IMR-90 (cell line): ENCODE measurements around the gene ARHGAP18. TPM values are rescaled to one million over a fixed set of nuclear protein-coding genes. Genes with fewer than 3 reads are reported as not detected.

Source experiments
- ATAC-seq: fragments of 200-7000 bp; cut with Tn5 transposase; 2 replicates; pipeline ENCODE4 v1.9.1; 2020; ENCODE audit warnings: low read depth, mild to moderate bottlenecking, moderate library complexity
- BruUV-seq: library from RNA; stranded (reverse); fragments of 400-500 nt; replicated peaks from 2 replicates; lab custom pipeline; 2021; lab: Mats Ljungman, UMichigan
- CTCF ChIA-PET: fragments of 300-600 bp; formaldehyde crosslinking; extraction: SDS; loops from one replicate; lab custom pipeline; 2021; ENCODE audit warnings: antibody characterized with exemption; lab: Yijun Ruan, JAX
- POLR2A ChIA-PET: fragments of 300-600 bp; sonication (Branson Sonifier 250); formaldehyde crosslinking; loops from one replicate; lab custom pipeline; 2022; ENCODE audit warnings: antibody characterized with exemption; ENCODE audit not compliant: unreplicated experiment; lab: Charles Lee
- DNase-seq: peaks from one replicate; pipeline ENCODE4 v3.0.0; 2013
- H2AFZ ChIP-seq: replicated peaks from 2 replicates; pipeline ENCODE3; 2013; ENCODE audit warnings: low read length, mild to moderate bottlenecking; ENCODE audit not compliant: poor library complexity
- H2AK5ac ChIP-seq: 2 replicates; pipeline ENCODE4 v1.6.1; 2013; ENCODE audit warnings: low read depth, low read length, inconsistent platforms
- H2AK9ac ChIP-seq: replicated peaks from 2 replicates; pipeline ENCODE3; 2013; ENCODE audit warnings: mild to moderate bottlenecking, low read depth, low read length, moderate library complexity; ENCODE audit not compliant: poor library complexity
- H2BK120ac ChIP-seq: 2 replicates; pipeline ENCODE4 v1.6.1; 2013; ENCODE audit warnings: low read depth, low read length, inconsistent platforms
- H2BK15ac ChIP-seq: 3 replicates; pipeline ENCODE4 v1.6.1; 2013; ENCODE audit warnings: low read depth, low read length, inconsistent platforms
- H2BK20ac ChIP-seq: 2 replicates; pipeline ENCODE4 v1.6.1; 2013; ENCODE audit warnings: low read depth, mild to moderate bottlenecking, inconsistent platforms, low read length, moderate library complexity
- H2BK5ac ChIP-seq: 2 replicates; pipeline ENCODE4 v1.6.1; 2013; ENCODE audit warnings: mild to moderate bottlenecking, low read depth, low read length, inconsistent platforms; ENCODE audit not compliant: poor library complexity, severe bottlenecking
- H3K14ac ChIP-seq: replicated peaks from 2 replicates; pipeline ENCODE4 v1.6.1; 2013; ENCODE audit warnings: low read depth, low read length, inconsistent platforms
- H3K18ac ChIP-seq: 2 replicates; pipeline ENCODE4 v1.6.1; 2013; ENCODE audit warnings: low read depth, low read length, control low read depth
- H3K23ac ChIP-seq: 2 replicates; pipeline ENCODE4 v1.6.1; 2013; ENCODE audit warnings: low read depth, low read length, inconsistent platforms
- H3K27ac ChIP-seq: 2 replicates; pipeline ENCODE4 v1.5.1; 2013; ENCODE audit warnings: mild to moderate bottlenecking, control low read depth, low read length; ENCODE audit not compliant: insufficient read depth
- H3K27me3 ChIP-seq: 2 replicates; pipeline ENCODE4 v1.6.1; 2013; ENCODE audit warnings: low read length; ENCODE audit not compliant: control insufficient read depth, insufficient read depth
- H3K36me3 ChIP-seq: 2 replicates; pipeline ENCODE4 v1.6.1; 2013; ENCODE audit warnings: low read length, mixed read lengths; ENCODE audit not compliant: control insufficient read depth, insufficient read depth
- H3K4ac ChIP-seq: 2 replicates; pipeline ENCODE4 v1.6.1; 2013; ENCODE audit warnings: low read depth, low read length, inconsistent platforms
- H3K4me1 ChIP-seq: 2 replicates; pipeline ENCODE4 v1.6.1; 2013; ENCODE audit warnings: low read length, mixed read lengths; ENCODE audit not compliant: control insufficient read depth, insufficient read depth
- H3K4me2 ChIP-seq: 2 replicates; pipeline ENCODE4 v1.6.1; 2013; ENCODE audit warnings: low read depth, mild to moderate bottlenecking, control low read depth, low read length, moderate library complexity
- H3K4me3 ChIP-seq: 2 replicates; pipeline ENCODE4 v1.5.1; 2013; ENCODE audit warnings: low read depth, mild to moderate bottlenecking, control low read depth, low read length, moderate library complexity; ENCODE audit not compliant: insufficient read depth
- H3K56ac ChIP-seq: 2 replicates; pipeline ENCODE4 v1.6.1; 2013; ENCODE audit warnings: low read length, inconsistent platforms; ENCODE audit not compliant: insufficient read depth; ENCODE audit errors: extremely low read depth
- H3K79me1 ChIP-seq, 2 experiments: 2 replicates each; pipeline ENCODE4 v1.6.1; 2013; ENCODE audit warnings: low read length in 2 of 2, inconsistent platforms in 1 of 2, low read depth in 1 of 2
- H3K9ac ChIP-seq: 2 replicates; pipeline ENCODE4 v1.6.1; 2013; ENCODE audit warnings: low read depth, low read length, control low read depth
- H3K9me1 ChIP-seq: 2 replicates; pipeline ENCODE4 v1.6.1; 2013; ENCODE audit warnings: low read length, inconsistent platforms; ENCODE audit not compliant: insufficient read depth
- H3K9me3 ChIP-seq: 2 replicates; pipeline ENCODE4 v1.6.1; 2013; ENCODE audit warnings: low read length; ENCODE audit not compliant: control insufficient read depth, insufficient read depth
- H4K20me1 ChIP-seq: 2 replicates; pipeline ENCODE4 v1.6.1; 2013; ENCODE audit warnings: low read length, inconsistent platforms; ENCODE audit not compliant: insufficient read depth
- H4K5ac ChIP-seq: 2 replicates; pipeline ENCODE4 v1.6.1; 2013; ENCODE audit warnings: mild to moderate bottlenecking, low read depth, low read length, control low read depth
- H4K8ac ChIP-seq, 2 experiments: 2 replicates each; pipeline ENCODE4 v1.6.1; 2013; ENCODE audit warnings: low read depth in 2 of 2, low read length in 2 of 2, control low read depth in 1 of 2, inconsistent platforms in 1 of 2
- H4K91ac ChIP-seq: 2 replicates; pipeline ENCODE4 v1.6.1; 2013; ENCODE audit warnings: low read depth, low read length, inconsistent platforms; ENCODE audit not compliant: insufficient read depth
- BHLHE40 ChIP-seq: fragments of 150-350 bp; IDR thresholded peaks from 2 replicates; pipeline ENCODE4 v1.6.1; 2016; ENCODE audit warnings: mild to moderate bottlenecking, low read depth, low read length
- CEBPB ChIP-seq: IDR thresholded peaks from 2 replicates; pipeline ENCODE4 v1.6.1; 2012; ENCODE audit warnings: low read depth, low read length, improper control_type of control experiment
- CHD1 ChIP-seq: IDR thresholded peaks from 2 replicates; pipeline ENCODE4 v1.6.1; 2012; ENCODE audit warnings: low read depth, low read length, improper control_type of control experiment
- FOS ChIP-seq: fragments of 150-350 bp; IDR thresholded peaks from 2 replicates; pipeline ENCODE4 v1.6.1; 2016; ENCODE audit warnings: low read depth, low read length
- MAFK ChIP-seq: IDR thresholded peaks from 2 replicates; pipeline ENCODE4 v1.6.1; 2012; ENCODE audit warnings: low read depth, low read length, improper control_type of control experiment
- MAZ ChIP-seq: IDR thresholded peaks from 2 replicates; pipeline ENCODE4 v1.6.1; 2012; ENCODE audit warnings: low read depth, mild to moderate bottlenecking, low read length, improper control_type of control experiment, moderate library complexity, borderline replicate concordance
- MXI1 ChIP-seq: IDR thresholded peaks from 2 replicates; pipeline ENCODE4 v1.6.1; 2012; ENCODE audit warnings: low read depth, mild to moderate bottlenecking, low read length, moderate library complexity, borderline replicate concordance
- NFE2L2 ChIP-seq: fragments of 150-350 bp; IDR thresholded peaks from 2 replicates; pipeline ENCODE4 v1.6.1; 2016; ENCODE audit warnings: low read depth, mild to moderate bottlenecking, low read length
- POLR2A ChIP-seq: IDR thresholded peaks from 2 replicates; pipeline ENCODE4 v1.6.1; 2012; ENCODE audit warnings: mild to moderate bottlenecking, low read depth, low read length
- RAD21 ChIP-seq: IDR thresholded peaks from 2 replicates; pipeline ENCODE4 v1.6.1; 2012; ENCODE audit warnings: low read length, improper control_type of control experiment
- RCOR1 ChIP-seq: IDR thresholded peaks from 2 replicates; pipeline ENCODE4 v1.6.1; 2012; ENCODE audit warnings: mild to moderate bottlenecking, low read length, improper control_type of control experiment; ENCODE audit not compliant: insufficient replicate concordance
- RFX5 ChIP-seq: IDR thresholded peaks from 2 replicates; pipeline ENCODE4 v1.8.0; 2012; ENCODE audit warnings: low read depth, mild to moderate bottlenecking, low read length, moderate library complexity
- SMC3 ChIP-seq: fragments of 150-350 bp; IDR thresholded peaks from 2 replicates; pipeline ENCODE4 v1.6.1; 2016; ENCODE audit warnings: low read depth, mild to moderate bottlenecking, antibody characterized with exemption, low read length, moderate library complexity
- dilution Hi-C: fragments of 300-500 bp; cut with HindIII; formaldehyde crosslinking; loops from one replicate; pipeline ENCODE4 v1.14.3; 2018; ENCODE audit warnings: low sequenced_read_pairs; ENCODE audit not compliant: unreplicated experiment
- in situ Hi-C: fragments of 300-500 bp; cut with MboI; formaldehyde crosslinking; loops from 3 replicates; pipeline ENCODE4 v1.14.3; 2019; ENCODE audit warnings: low sequenced_read_pairs, inconsistent platforms, mixed read lengths
- intact Hi-C: fragments of 100-400 bp; cut with micrococcal nuclease; formaldehyde crosslinking; loops from 2 replicates; pipeline ENCODE4 v1.10.0; 2022
- polyA plus RNA-seq, 3 experiments: library from polyadenylated mRNA; depleted of rRNA; stranded (reverse); fragments of >200 nt; gene quantifications; 2 replicates each; pipeline ENCODE4 v1.2.3, GENCODE V29; 2012; ENCODE audit warnings: low replicate concordance in 1 of 3
- total RNA-seq: library from RNA; depleted of rRNA; stranded (reverse); fragments of >200 nt; gene quantifications from 2 replicates; pipeline ENCODE4 v1.2.3, GENCODE V29; 2012
- TF ChIP-seq, protein P1 (sequence below): conservative IDR thresholded peaks from 2 replicates; pipeline ENCODE4 v1.5.1; 2012; ENCODE audit warnings: mild to moderate bottlenecking, low read depth, low read length, improper control_type of control experiment
- TF ChIP-seq, protein P2 (sequence below): fragments of 150-350 bp; IDR thresholded peaks from 2 replicates; pipeline ENCODE4 v1.6.1; 2016; ENCODE audit warnings: low read depth, mild to moderate bottlenecking, low read length, moderate library complexity, borderline replicate concordance
- TF ChIP-seq, protein P3 (sequence below): fragments of 150-350 bp; IDR thresholded peaks from 2 replicates; pipeline ENCODE4 v1.6.1; 2017; ENCODE audit warnings: mild to moderate bottlenecking, antibody characterized with exemption, low read length, low read depth

The ARHGAP18 gene
- total and polyA plus RNA-seq, 2 of the 4 experiments (the other 2 are of a cell fraction), result 6.2 to 17.0 TPM

DNA sequence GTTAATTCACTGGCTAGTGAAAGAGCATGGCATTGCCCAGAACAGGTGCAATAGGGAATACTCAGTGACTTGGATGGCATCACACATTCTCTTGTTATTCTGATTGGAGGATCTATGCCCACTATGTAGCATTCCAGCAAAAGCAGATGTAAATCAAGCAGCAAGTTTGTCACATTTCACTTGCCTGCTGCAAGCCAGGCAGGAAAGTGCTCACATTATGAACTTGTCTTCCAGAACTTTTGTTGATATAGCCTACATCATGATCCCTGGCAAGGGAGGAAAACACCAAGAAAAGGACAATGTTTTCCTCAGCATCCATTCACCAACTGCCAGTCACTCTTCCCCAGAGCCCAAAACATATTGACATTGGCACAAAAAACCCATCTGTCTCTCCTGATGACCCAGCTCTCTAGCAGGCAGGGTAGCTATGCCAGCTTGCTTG is 77.8 kb downstream of the ARHGAP18 start:
- no peak for TF ChIP-seq SMC3
- no peak for TF ChIP-seq BHLHE40
- no peak for TF ChIP-seq RCOR1
- TF ChIP-seq POLR2A, result no peak
- no peak for TF ChIP-seq FOS
- no peak for TF ChIP-seq CEBPB
- TF ChIP-seq MAFK, result no peak
- TF ChIP-seq CHD1, result no peak
- no peak for TF ChIP-seq NFE2L2
- no peak for TF ChIP-seq MXI1
- TF ChIP-seq, protein P1, sequence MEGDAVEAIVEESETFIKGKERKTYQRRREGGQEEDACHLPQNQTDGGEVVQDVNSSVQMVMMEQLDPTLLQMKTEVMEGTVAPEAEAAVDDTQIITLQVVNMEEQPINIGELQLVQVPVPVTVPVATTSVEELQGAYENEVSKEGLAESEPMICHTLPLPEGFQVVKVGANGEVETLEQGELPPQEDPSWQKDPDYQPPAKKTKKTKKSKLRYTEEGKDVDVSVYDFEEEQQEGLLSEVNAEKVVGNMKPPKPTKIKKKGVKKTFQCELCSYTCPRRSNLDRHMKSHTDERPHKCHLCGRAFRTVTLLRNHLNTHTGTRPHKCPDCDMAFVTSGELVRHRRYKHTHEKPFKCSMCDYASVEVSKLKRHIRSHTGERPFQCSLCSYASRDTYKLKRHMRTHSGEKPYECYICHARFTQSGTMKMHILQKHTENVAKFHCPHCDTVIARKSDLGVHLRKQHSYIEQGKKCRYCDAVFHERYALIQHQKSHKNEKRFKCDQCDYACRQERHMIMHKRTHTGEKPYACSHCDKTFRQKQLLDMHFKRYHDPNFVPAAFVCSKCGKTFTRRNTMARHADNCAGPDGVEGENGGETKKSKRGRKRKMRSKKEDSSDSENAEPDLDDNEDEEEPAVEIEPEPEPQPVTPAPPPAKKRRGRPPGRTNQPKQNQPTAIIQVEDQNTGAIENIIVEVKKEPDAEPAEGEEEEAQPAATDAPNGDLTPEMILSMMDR, result no peak
- TF ChIP-seq RFX5, result no peak
- TF ChIP-seq, protein P2, sequence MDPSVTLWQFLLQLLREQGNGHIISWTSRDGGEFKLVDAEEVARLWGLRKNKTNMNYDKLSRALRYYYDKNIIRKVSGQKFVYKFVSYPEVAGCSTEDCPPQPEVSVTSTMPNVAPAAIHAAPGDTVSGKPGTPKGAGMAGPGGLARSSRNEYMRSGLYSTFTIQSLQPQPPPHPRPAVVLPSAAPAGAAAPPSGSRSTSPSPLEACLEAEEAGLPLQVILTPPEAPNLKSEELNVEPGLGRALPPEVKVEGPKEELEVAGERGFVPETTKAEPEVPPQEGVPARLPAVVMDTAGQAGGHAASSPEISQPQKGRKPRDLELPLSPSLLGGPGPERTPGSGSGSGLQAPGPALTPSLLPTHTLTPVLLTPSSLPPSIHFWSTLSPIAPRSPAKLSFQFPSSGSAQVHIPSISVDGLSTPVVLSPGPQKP, result no peak
- no peak for TF ChIP-seq MAZ
- no peak for TF ChIP-seq RAD21
- TF ChIP-seq, protein P3, sequence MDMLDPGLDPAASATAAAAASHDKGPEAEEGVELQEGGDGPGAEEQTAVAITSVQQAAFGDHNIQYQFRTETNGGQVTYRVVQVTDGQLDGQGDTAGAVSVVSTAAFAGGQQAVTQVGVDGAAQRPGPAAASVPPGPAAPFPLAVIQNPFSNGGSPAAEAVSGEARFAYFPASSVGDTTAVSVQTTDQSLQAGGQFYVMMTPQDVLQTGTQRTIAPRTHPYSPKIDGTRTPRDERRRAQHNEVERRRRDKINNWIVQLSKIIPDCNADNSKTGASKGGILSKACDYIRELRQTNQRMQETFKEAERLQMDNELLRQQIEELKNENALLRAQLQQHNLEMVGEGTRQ, result no peak
- 0 out of 2 replicates have a peak, but pooled peaks cover 4% of the 10 kb centered on the region for H3K9me1 ChIP-seq
- no peak overlapping the region for H2AK5ac ChIP-seq
- in situ Hi-C loops, result no loop called here
- intact Hi-C loops, result no loop called here
- POLR2A ChIA-PET, result no interaction called here
- H3K36me3 ChIP-seq, result 0 out of 2 replicates have a peak, but pooled peaks cover 1% of the 10 kb centered on the region
- no peak overlapping the region for H2BK15ac ChIP-seq
- H4K8ac ChIP-seq, result no peak overlapping the region
- H3K23ac ChIP-seq, result no peak overlapping the region
- dilution Hi-C loops, result no loop called here
- H3K4me1 ChIP-seq, result peaks cover 4% of the 10 kb centered on the region
- ATAC-seq (no peak), DNase-seq (no peak)
- no peak overlapping the region for H3K4me3 ChIP-seq
- no peak overlapping the region for H2BK20ac ChIP-seq
- no peak overlapping the region for H4K5ac ChIP-seq
- CTCF ChIA-PET, result interaction anchor here (0.6 to 1.2 kb wide), 3 partner anchors 22 to 55 kb away, joined by 3 to 4 read pairs (median 3); no protein-coding TSS in a partner anchor
- no peak overlapping the region for H3K18ac ChIP-seq
- H4K20me1 ChIP-seq, result no peaks in the 10 kb centered on the region
- no peak overlapping the region; the same call in 1 of the 2 replicates for H3K14ac ChIP-seq
- no peak overlapping the region for H3K56ac ChIP-seq
- no peak overlapping the region for H2BK120ac ChIP-seq
- peak overlapping the region; percentile 88 for H2AK9ac ChIP-seq
- H2BK5ac ChIP-seq, result no peak overlapping the region
- no peak overlapping the region for H2AFZ ChIP-seq
- no peak overlapping the region for H4K91ac ChIP-seq
- no peak overlapping the region for H3K4me2 ChIP-seq
- H3K9ac ChIP-seq, result no peak overlapping the region
- H3K27ac ChIP-seq, result no peak overlapping the region
- no peaks in the 10 kb centered on the region for H3K27me3 ChIP-seq
- peaks cover 0 to 16% of the 10 kb centered on the region in 2 experiments; a peak in 3 of 4 replicates for H3K79me1 ChIP-seq
- H3K4ac ChIP-seq, result no peak overlapping the region
- H3K9me3 ChIP-seq, result no peaks in the 10 kb centered on the region
- BruUV-seq, result no TSS peak
